ENCODE measurements around the gene BDH1. TPM values are rescaled to one million over a fixed set of nuclear protein-coding genes. Genes with fewer than 3 reads are reported as not detected.
A peak's percentile ranks its signal among the peaks of the same experiment; 100 is the strongest.

BDH1 gene
- total and polyA plus RNA-seq, 2 of the 13 experiments (the other 11 are each of a cell fraction or from before 2014, with no cell fraction given), result 21.2 to 71.9 TPM

GRCh38 chr3:197487911-197488391 lies 67.8 kb downstream of the BDH1 start (continued):
- TF ChIP-seq ZBTB34 (CRISPR knock-in tag; IDR thresholded peaks at IDR 0.05) (no peak), THRA (CRISPR knock-in tag; IDR thresholded peaks at IDR 0.05; ENCODE audit: borderline replicate concordance) (no peak), BORCS8-MEF2B (CRISPR knock-in tag; IDR thresholded peaks at IDR 0.05) (no peak), CBX5 (CRISPR knock-in tag; IDR thresholded peaks at IDR 0.05; ENCODE audit: borderline replicate concordance) (0 out of 2 replicates have a peak, but pooled peaks have one; percentile 16), CREB1 (IDR thresholded peaks at IDR 0.05) (no peak), CREB1 (CRISPR knock-in tag; IDR thresholded peaks at IDR 0.05) (no peak), RARA (CRISPR knock-in tag; IDR thresholded peaks at IDR 0.05) (peak; percentile 43), ZNF589 (CRISPR knock-in tag; conservative IDR thresholded peaks at IDR 0.05) (no peak), SUZ12 (IDR thresholded peaks at IDR 0.05; ENCODE audit: low read depth, low read length) (no peak), ZNF543 (CRISPR knock-in tag; IDR thresholded peaks at IDR 0.05) (no peak), TFAP4 (IDR thresholded peaks at IDR 0.05; ENCODE audit: borderline replicate concordance, low read depth) (peak; percentile 27; the same call in 1 of the 2 replicates), FOXA3 (CRISPR knock-in tag; IDR thresholded peaks at IDR 0.05) (0 out of 2 replicates have a peak, but pooled peaks have one; percentile 12), TFDP2 (CRISPR knock-in tag; IDR thresholded peaks at IDR 0.05) (no peak), ATF5 (CRISPR knock-in tag; IDR thresholded peaks at IDR 0.05; ENCODE audit: low read depth) (no peak), CEBPB (IDR thresholded peaks at IDR 0.05; ENCODE audit: borderline replicate concordance, low read depth, low read length) (peak; percentile 47; the same call in 1 of the 2 replicates), TARDBP (CRISPR knock-in tag; IDR thresholded peaks at IDR 0.05) (no peak), ZFX (CRISPR knock-in tag; IDR thresholded peaks at IDR 0.05; ENCODE audit: low read depth) (peak; percentile 34; the same call in 1 of the 2 replicates), HNRNPL (IDR thresholded peaks at IDR 0.05; ENCODE audit: low read depth, low read length) (no peak), BCLAF1 (IDR thresholded peaks at IDR 0.05) (no peak), ZSCAN29 (CRISPR knock-in tag; conservative IDR thresholded peaks at IDR 0.05) (no peak), AHR (CRISPR knock-in tag; IDR thresholded peaks at IDR 0.05) (no peak), ZNF350 (CRISPR knock-in tag; IDR thresholded peaks at IDR 0.05; ENCODE audit: borderline replicate concordance, low read depth) (no peak), NFIB (CRISPR knock-in tag; IDR thresholded peaks at IDR 0.05; ENCODE audit: borderline replicate concordance) (no peak)
